PC-3 (cell line): ENCODE measurements around the gene NGRN.

Source experiments
- CTCF ChIP-seq: fragments of 300-600 bp; sonication (generic); conservative IDR thresholded peaks from 2 replicates; pipeline ENCODE4 v1.5.1; 2017; ENCODE audit warnings: antibody characterized with exemption, low read depth, mild to moderate bottlenecking, low read length
- EZH2 ChIP-seq: fragments of 300-600 bp; sonication (generic); IDR thresholded peaks from one replicate; pipeline ENCODE4 v1.6.1; 2017; ENCODE audit warnings: antibody characterized with exemption, mild to moderate bottlenecking, low read length; ENCODE audit not compliant: unreplicated experiment

GRCh38 chr15:90270502-90271150 is 5.2 kb downstream of the NGRN start:
- TF ChIP-seq CTCF (no peak), EZH2 (no peak)
